Right renal cortex interstitium (tissue), 3 donors: ENCODE measurements around the gene CCDC80. TPM values are rescaled to one million over a fixed set of nuclear protein-coding genes. Genes with fewer than 3 reads are reported as not detected.

Source experiments
- DNase-seq, 3 donors: peaks; one replicate each; pipeline ENCODE4 v3.0.0-alpha.2; 2013; ENCODE audit warnings: low read depth in 3 of 3, low spot score in 2 of 3
- polyA plus RNA-seq, 3 donors: library from polyadenylated mRNA; unstranded; fragments of 120-200 nt; gene quantifications; one replicate each; pipeline ENCODE4 v1.2.1, GENCODE V29; 2013; ENCODE audit not compliant: insufficient read length in 3 of 3

CCDC80 gene
- polyA plus RNA-seq, 3 donors = 89.1 to 129 (median 110) TPM

GRCh38 chr3:112550859-112551258 is 90.1 kb downstream of the CCDC80 start:
- no peak for DNase-seq

Other genes with a start within 250 kb of the CCDC80 start
- under 1 TPM; 0.37 to 0.51 (median 0.40) TPM for gene BTLA, start 141.7 kb downstream of the CCDC80 start, polyA plus RNA-seq
- gene ATG3, start 79.2 kb downstream of the CCDC80 start, polyA plus RNA-seq = 10 to 100 TPM; 51.8 to 59.3 (median 57.4) TPM
- gene SLC35A5, start 79.1 kb downstream of the CCDC80 start, polyA plus RNA-seq = 10 to 100 TPM; 69.9 to 77.5 (median 74.0) TPM
- gene CD200R1L, start 205.7 kb upstream of the CCDC80 start, polyA plus RNA-seq = not detected